OCI-M2 (cell line): Measurements from ENCODE around the gene BMAL1.
"Not testable (repeated sequence)": the region's sequence is repeated elsewhere in the genome, so short reads cannot be mapped to it uniquely, and the experiment has no call there.

Experiments used
- DNase-seq: peaks from one replicate; lab custom pipeline; 2025; ENCODE audit not compliant: unreplicated experiment; lab: John Stamatoyannopoulos, UW

The BMAL1 gene

GRCh38 chr11:13277768-13278608, at the start of gene BMAL1:
TSS of gene BMAL1 (plus strand) at chr11:13277790. CDS start at chr11:13354309, 76,519 bp downstream.
- no peak for DNase-seq

DNA sequence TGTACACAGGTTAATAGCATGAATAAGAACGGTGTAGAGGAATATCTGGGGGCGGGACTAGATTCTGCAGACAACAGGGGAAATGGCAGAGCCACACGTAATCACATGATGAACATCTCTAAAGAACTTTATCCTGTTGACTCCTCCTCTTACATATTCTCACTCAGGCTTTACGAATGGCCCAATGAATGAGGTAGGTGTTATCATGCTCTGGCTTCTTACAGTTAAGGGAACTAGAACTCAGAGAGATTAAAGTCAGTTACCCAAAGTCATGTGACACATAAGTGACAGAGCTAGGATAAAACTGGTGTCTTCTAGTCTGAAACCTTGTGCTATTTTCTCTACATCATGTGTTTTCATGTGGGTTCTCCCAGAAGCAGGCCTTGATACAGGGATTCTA, 49.0 kb upstream of the BMAL1 start:
- no peak for DNase-seq

GRCh38 chr11:13229136-13229535, 48.5 kb upstream of the BMAL1 start:
- DNase-seq = no peak

- no peak for DNase-seq
Measured at GRCh38 chr11:13229711-13230318, 47.8 kb upstream of the BMAL1 start.

DNA sequence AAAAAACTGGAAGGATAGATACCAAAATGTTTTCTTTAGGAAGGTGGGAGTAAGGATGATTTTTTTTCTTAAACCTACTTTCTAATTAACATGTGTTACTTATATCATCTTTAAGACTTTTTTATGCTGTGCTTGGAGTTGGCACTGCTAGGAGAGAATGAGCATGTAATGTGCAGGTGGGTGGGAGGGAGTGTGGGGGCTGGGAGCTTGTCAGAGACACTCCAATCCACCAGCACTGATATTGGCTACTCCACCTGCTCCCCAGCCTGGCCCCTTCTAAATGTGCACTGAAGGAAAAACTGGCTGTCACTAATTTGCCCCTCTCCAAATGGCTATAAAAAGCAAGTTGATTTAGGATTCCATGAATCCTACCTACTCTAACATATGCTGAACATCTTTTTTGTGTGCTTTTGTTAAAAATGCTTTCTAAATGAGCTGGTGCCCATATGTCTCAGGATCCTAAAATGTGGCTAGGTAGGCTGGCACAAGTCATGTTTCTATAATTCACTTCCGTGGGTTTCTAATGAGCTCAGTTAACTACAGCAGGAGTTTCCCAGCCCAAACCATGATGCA, 44.3 kb upstream of the BMAL1 start:
- no peak for DNase-seq

- DNase-seq = no peak
Measured at GRCh38 chr11:13235895-13236294, 41.7 kb upstream of the BMAL1 start.

- DNase-seq = no peak
Measured at GRCh38 chr11:13236626-13237025, 41.0 kb upstream of the BMAL1 start.

- no peak for DNase-seq
Measured at GRCh38 chr11:13237761-13238160, 39.8 kb upstream of the BMAL1 start.

DNA sequence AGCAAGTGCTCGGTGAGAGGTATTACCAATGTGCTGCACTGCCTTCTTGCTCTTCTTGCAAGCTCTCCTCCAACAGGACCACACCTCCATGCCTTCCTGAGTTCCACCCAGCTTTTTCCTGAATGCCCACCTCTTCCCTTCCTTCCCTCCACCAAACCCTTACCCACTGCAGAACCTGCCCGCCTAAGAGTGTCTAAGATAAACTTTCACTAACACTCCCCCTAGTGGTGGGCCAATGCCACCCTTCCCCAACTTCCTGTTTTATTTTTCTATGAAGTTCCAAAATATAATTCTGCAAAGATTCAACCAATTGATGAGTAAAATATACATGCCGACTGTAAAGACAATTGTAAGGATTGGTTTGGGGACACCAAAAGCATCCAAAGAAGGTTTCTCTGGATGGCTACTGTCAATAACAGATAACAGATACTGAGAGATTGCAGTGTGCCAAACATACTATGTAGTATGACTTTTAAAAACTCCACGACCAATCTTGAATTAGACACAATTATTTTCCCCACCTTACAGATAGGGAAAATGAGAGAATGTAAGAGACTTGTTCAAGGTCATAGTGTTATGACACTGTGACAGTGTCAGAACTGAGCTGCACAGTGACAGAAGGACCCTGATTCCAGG, 38.6 kb upstream of the BMAL1 start:
- DNase-seq = no peak

DNA sequence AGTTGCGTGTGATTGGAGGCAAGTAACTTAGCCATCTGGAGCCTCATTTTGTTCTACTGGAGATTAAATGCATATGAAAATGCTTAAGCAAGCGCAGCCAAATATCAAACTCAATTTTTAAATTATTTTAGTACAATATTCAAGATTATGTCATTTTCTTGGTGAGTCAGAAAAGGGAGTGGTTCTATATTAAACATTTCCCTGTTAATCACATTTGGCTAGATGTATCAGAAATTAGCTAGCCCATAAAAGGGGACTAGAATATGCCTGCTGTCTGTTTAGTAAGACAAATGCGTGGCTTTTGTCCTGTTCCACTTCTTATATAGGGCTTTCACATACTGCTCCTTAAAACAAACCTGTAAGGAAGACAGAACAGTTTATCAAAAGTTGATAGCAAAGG, 35.0 kb upstream of the BMAL1 start:
- DNase-seq = no peak

GRCh38 chr11:13247606-13248296, 29.8 kb upstream of the BMAL1 start:
- no peak for DNase-seq

GRCh38 chr11:13249177-13249576, 28.4 kb upstream of the BMAL1 start:
- DNase-seq = no peak

- no peak for DNase-seq
Measured at GRCh38 chr11:13249992-13250391, 27.6 kb upstream of the BMAL1 start.

DNA sequence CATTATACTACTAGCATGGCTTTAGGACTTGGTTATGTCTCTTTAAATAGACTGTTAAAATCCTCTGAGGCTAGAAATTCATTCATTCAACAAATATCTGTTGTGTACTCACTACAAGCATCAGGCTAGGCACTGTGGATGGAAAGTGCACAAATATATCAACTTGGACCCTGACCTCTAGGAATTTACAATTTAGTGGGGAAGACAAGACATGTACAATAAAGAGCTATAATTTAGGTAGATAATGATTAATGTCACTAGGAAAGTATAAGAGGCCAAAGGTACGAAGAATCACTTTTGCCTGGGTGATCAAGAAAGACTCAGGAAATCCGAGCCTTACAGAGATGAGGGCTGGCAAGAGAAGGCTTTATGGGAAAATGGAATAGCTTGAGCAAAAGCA, 25.6 kb upstream of the BMAL1 start:
- DNase-seq = no peak

DNA sequence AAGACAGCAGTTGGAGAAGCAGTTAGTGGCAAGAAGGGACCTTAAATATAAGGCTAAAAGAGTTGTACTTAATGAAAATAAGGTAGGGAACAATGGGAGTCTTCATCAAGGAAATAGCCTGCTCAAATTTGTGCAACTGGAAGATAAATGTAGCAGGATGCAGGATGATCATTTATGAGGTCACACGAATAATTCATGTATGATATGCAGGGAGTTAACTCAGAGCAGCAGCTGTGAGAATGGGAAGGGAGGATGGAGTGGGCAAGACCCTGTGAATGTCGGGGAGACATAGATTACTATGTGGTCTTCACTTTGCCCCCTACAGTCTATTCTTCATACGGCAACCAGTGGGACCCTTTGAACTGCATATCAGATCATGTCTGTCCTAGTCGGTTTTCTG, 25.2 kb upstream of the BMAL1 start:
- DNase-seq = no peak

GRCh38 chr11:13256216-13256615, 21.4 kb upstream of the BMAL1 start:
- no peak for DNase-seq

DNA sequence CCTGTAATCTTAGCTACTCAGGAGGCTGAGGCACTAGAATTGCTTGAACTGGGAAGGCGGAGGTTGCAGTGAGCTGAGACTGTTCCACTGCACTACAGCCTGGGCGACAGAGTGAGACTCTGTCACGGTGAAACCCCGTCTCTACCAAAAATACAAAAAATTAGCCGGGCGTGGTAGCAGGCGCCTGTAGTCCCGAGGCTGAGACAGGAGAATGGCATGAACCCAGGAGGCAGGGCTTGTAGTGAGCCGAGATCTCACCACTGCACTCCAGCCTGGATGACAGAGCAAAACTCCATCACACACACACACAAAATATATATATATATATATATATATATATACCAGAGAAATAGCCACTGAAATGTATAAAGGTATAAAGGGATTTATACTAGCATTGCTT, 19.5 kb upstream of the BMAL1 start:
- not testable (repeated sequence) for DNase-seq

- no peak for DNase-seq
Measured at GRCh38 chr11:13258855-13259254, 18.7 kb upstream of the BMAL1 start.

DNA sequence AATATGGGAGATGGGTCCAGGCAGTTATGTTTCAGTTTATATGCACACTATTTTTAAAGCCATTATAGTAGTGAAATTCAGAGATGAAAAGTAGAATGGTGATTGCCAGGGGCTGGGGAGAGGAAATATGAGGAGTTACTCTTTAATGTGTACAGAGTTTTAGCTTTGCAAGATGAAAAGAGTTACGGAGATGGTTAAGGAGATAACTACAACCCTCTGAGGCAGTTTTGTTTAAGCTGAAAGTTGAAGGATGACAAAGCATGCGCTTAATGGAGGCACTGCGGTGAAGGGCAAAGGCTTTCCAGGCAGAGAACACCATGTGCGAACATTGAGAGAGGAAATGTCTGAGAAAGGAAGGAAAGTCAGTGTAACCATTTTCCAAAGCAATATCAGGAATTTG, 18.2 kb upstream of the BMAL1 start:
- no peak for DNase-seq

DNA sequence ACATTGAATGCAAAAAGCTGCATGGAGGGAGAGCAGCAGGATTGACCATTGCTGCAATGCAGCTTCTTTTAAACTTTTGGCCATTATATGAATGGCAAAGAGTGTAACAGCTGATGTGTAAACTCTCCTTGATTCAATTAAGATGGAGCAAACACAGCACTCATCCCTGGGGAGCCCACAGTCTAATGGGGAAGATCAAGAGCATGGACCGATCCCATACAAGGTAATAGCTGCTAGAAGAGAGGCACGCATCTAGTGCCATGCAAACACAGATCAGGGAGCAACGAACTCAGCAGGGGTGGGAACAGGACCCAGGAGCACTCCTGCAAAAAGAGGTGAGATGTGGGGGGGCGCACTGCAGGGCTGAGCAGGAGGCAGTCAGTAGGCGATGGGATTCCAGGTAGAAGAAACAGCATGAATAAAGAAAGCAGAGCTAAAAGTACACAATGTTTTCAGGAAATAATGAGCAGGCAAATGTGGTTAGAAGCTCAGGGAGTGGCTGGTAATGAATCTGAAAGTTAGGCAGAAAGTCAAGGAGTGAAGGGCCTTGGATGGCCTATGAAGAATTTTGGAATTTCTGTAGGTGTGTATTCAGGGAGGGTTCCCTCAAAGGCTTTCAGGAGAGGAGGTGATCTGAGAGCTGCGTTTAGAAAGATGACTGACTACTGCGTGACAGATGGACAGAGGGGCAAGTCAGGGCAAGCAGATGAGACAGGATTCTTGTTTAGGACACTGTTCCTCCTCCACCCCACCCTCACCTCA, 17.2 kb upstream of the BMAL1 start:
- DNase-seq = no peak
